Neural progenitor cell (in vitro differentiated cells): ENCODE data around the gene TMEM190. TPM values are rescaled to one million over a fixed set of nuclear protein-coding genes. Genes with fewer than 3 reads are reported as not detected.
"Not testable (repeated sequence)": the region's sequence is repeated elsewhere in the genome, so short reads cannot be mapped to it uniquely, and the experiment has no call there.

Experiments
- DNase-seq: peaks from one replicate; pipeline ENCODE4 v3.0.0-alpha.2; 2016; ENCODE audit warnings: low spot score
- H2AFZ ChIP-seq: fragments of 200-600 bp; sonication (generic); replicated peaks from 2 replicates; pipeline ENCODE4 v1.6.1; 2016; ENCODE audit warnings: antibody characterized with exemption
- H3F3A ChIP-seq: fragments of 200-600 bp; sonication (generic); 2 replicates; pipeline ENCODE4 v1.6.1; 2016; ENCODE audit warnings: antibody characterized with exemption, low read depth
- H3K27ac ChIP-seq: fragments of 200-600 bp; sonication (generic); 2 replicates; pipeline ENCODE4 v1.5.1; 2016; ENCODE audit warnings: mild to moderate bottlenecking
- H3K27me3 ChIP-seq: fragments of 200-600 bp; sonication (generic); 2 replicates; pipeline ENCODE4 v1.6.1; 2016; ENCODE audit warnings: mild to moderate bottlenecking, moderate library complexity
- H3K36me3 ChIP-seq: fragments of 200-600 bp; sonication (generic); 2 replicates; pipeline ENCODE4 v1.5.1; 2016
- H3K4me1 ChIP-seq: fragments of 200-600 bp; sonication (generic); 2 replicates; pipeline ENCODE4 v1.6.1; 2016; ENCODE audit warnings: mixed run types
- H3K4me2 ChIP-seq: fragments of 200-600 bp; sonication (generic); 2 replicates; pipeline ENCODE4 v1.6.1; 2016
- H3K4me3 ChIP-seq: fragments of 200-600 bp; sonication (generic); 2 replicates; pipeline ENCODE4 v1.5.1; 2016
- H3K79me2 ChIP-seq: fragments of 200-600 bp; sonication (generic); 2 replicates; pipeline ENCODE4 v1.6.1; 2016; ENCODE audit warnings: low read depth
- H3K9ac ChIP-seq: fragments of 200-600 bp; sonication (generic); 2 replicates; pipeline ENCODE4 v1.6.1; 2016
- H3K9me3 ChIP-seq: fragments of 200-600 bp; sonication (generic); 2 replicates; pipeline ENCODE4 v1.5.1; 2016; ENCODE audit warnings: low read depth
- H4K20me1 ChIP-seq: fragments of 200-600 bp; sonication (generic); 2 replicates; pipeline ENCODE4 v1.6.1; 2016; ENCODE audit warnings: low read depth
- H3K27ac Mint-ChIP-seq: 3 replicates; pipeline ENCODE4 v1.8.0; 2021; ENCODE audit warnings: mixed read lengths
- H3K27me3 Mint-ChIP-seq: 2 replicates; pipeline ENCODE4 v1.8.0; 2022; ENCODE audit warnings: low read depth, mild to moderate bottlenecking, inconsistent platforms, moderate library complexity, mixed read lengths; ENCODE audit not compliant: insufficient read depth
- H3K36me3 Mint-ChIP-seq: 3 replicates; pipeline ENCODE4 v1.8.0; 2021; ENCODE audit warnings: mixed read lengths
- H3K4me1 Mint-ChIP-seq: 3 replicates; pipeline ENCODE4 v1.8.0; 2021; ENCODE audit warnings: mixed read lengths
- H3K4me3 Mint-ChIP-seq: 3 replicates; pipeline ENCODE4 v1.8.0; 2021; ENCODE audit warnings: mild to moderate bottlenecking, moderate library complexity, mixed read lengths
- H3K9me3 Mint-ChIP-seq: 3 replicates; pipeline ENCODE4 v1.8.0; 2020; ENCODE audit warnings: mixed read lengths
- EZH2 ChIP-seq: fragments of 200-600 bp; sonication (generic); IDR thresholded peaks from 2 replicates; pipeline ENCODE4 v1.6.1; 2017; ENCODE audit warnings: antibody characterized with exemption, mild to moderate bottlenecking, moderate library complexity
- EZH2phosphoT487 ChIP-seq: fragments of 200-600 bp; sonication (generic); IDR thresholded peaks from 2 replicates; pipeline ENCODE4 v1.6.1; 2017; ENCODE audit warnings: antibody characterized with exemption
- total RNA-seq: library from RNA; depleted of rRNA; stranded (reverse); fragments of >200 nt; gene quantifications from 2 replicates; pipeline ENCODE4 v1.2.3, GENCODE V29; 2015; ENCODE audit warnings: low replicate concordance
- TF ChIP-seq, protein P1 (sequence below): fragments of 200-600 bp; sonication (generic); IDR thresholded peaks from 2 replicates; pipeline ENCODE4 v1.5.1; 2017; ENCODE audit warnings: antibody characterized with exemption, mild to moderate bottlenecking

TMEM190 gene
- total RNA-seq: not detected in 2 replicates

- peaks cover 25% of the 10 kb centered on the region for H3K27me3 Mint-ChIP-seq
- H3K27ac Mint-ChIP-seq: no peak within 1 kb of the TSS
- peaks cover 42% of the 10 kb centered on the region for H3K4me1 ChIP-seq
- no peak within 1 kb of the TSS for H3K9ac ChIP-seq
- peak within 1 kb of the TSS; percentile 39 for H3K4me3 ChIP-seq
- peak within 1 kb of the TSS; percentile 84 for H3K4me2 ChIP-seq
- no peaks in the 10 kb centered on the region for H4K20me1 ChIP-seq
- no peaks in the 10 kb centered on the region for H3K36me3 Mint-ChIP-seq
- no peak within 1 kb of the TSS for H3K4me3 Mint-ChIP-seq
- H3K79me2 ChIP-seq: no peaks in the 10 kb centered on the region
- H3K36me3 ChIP-seq: no peaks in the 10 kb centered on the region
- H3K4me1 Mint-ChIP-seq: peaks cover 24% of the 10 kb centered on the region
- H2AFZ ChIP-seq: peak within 1 kb of the TSS; percentile 73
- peak; percentile 46 for DNase-seq
- no peaks in the 10 kb centered on the region for H3K9me3 Mint-ChIP-seq
- TF ChIP-seq EZH2: peak; percentile 33
- TF ChIP-seq, protein P1, sequence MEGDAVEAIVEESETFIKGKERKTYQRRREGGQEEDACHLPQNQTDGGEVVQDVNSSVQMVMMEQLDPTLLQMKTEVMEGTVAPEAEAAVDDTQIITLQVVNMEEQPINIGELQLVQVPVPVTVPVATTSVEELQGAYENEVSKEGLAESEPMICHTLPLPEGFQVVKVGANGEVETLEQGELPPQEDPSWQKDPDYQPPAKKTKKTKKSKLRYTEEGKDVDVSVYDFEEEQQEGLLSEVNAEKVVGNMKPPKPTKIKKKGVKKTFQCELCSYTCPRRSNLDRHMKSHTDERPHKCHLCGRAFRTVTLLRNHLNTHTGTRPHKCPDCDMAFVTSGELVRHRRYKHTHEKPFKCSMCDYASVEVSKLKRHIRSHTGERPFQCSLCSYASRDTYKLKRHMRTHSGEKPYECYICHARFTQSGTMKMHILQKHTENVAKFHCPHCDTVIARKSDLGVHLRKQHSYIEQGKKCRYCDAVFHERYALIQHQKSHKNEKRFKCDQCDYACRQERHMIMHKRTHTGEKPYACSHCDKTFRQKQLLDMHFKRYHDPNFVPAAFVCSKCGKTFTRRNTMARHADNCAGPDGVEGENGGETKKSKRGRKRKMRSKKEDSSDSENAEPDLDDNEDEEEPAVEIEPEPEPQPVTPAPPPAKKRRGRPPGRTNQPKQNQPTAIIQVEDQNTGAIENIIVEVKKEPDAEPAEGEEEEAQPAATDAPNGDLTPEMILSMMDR: no peak
- peaks cover 65% of the 10 kb centered on the region for H3K27me3 ChIP-seq
- H3K9me3 ChIP-seq: no peaks in the 10 kb centered on the region
- H3F3A ChIP-seq: peaks cover 30% of the 10 kb centered on the region
- H3K27ac ChIP-seq: no peak within 1 kb of the TSS
These were observed at the start of gene TMEM190 for GRCh38 chr19:55376241-55376933. TMEM190 (plus strand) TSS chr19:55376826; CDS start chr19:55376854, 28 bp downstream.

GRCh38 chr19:55328774-55329318, 47.8 kb upstream of the TMEM190 start:
- H3F3A ChIP-seq, H3K36me3 Mint-ChIP-seq, H3K36me3 ChIP-seq, H3K4me1 Mint-ChIP-seq, DNase-seq, H3K4me3 ChIP-seq, H4K20me1 ChIP-seq, H3K9ac ChIP-seq, H3K79me2 ChIP-seq, H3K27ac ChIP-seq, H3K9me3 Mint-ChIP-seq, H2AFZ ChIP-seq, H3K4me1 ChIP-seq, H3K4me3 Mint-ChIP-seq, H3K4me2 ChIP-seq, H3K27me3 ChIP-seq, H3K27ac Mint-ChIP-seq, H3K9me3 ChIP-seq: not testable (repeated sequence)
- H3K27me3 Mint-ChIP-seq: peaks cover 11% of the 10 kb centered on the region

DNA sequence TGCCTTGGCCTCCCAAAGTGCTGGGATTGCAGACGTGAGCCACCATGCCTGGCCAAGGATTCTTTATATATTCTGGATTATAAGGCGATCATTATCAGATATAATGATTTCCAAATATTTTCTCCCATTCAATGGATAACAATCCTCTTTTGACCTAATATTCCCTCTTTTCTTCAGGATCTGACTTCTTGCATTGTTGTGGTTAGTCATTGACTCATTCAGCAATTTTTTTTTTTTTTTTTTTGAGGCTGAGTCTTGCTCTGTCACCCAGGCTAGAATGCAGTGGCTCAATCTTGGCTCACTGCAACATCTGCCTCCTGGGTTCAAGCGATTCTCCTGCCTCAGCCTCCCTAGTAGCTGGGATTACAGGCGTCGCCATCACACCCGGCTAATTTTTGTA, 46.8 kb upstream of the TMEM190 start:
- H3K4me3 ChIP-seq, H4K20me1 ChIP-seq, H2AFZ ChIP-seq, H3K36me3 ChIP-seq, H3K9me3 ChIP-seq, H3K27ac ChIP-seq, H3K9ac ChIP-seq, H3K4me2 ChIP-seq, H3K4me1 ChIP-seq, H3F3A ChIP-seq, H3K9me3 Mint-ChIP-seq, H3K79me2 ChIP-seq, H3K36me3 Mint-ChIP-seq, H3K27me3 ChIP-seq, H3K27ac Mint-ChIP-seq, DNase-seq, H3K4me3 Mint-ChIP-seq, H3K27me3 Mint-ChIP-seq, H3K4me1 Mint-ChIP-seq: not testable (repeated sequence)

GRCh38 chr19:55333870-55334269, 42.8 kb upstream of the TMEM190 start:
- H2AFZ ChIP-seq: no peak overlapping the region
- H3K4me2 ChIP-seq: no peak overlapping the region
- no peaks in the 10 kb centered on the region for H4K20me1 ChIP-seq
- no peak overlapping the region for H3K9ac ChIP-seq
- no peak overlapping the region for H3K4me3 ChIP-seq
- H3K4me3 Mint-ChIP-seq: no peak overlapping the region
- peaks cover 16% of the 10 kb centered on the region for H3K27me3 Mint-ChIP-seq
- no peak overlapping the region for H3K27ac Mint-ChIP-seq
- H3K4me1 Mint-ChIP-seq: peaks cover 12% of the 10 kb centered on the region
- no peaks in the 10 kb centered on the region for H3K27me3 ChIP-seq
- no peaks in the 10 kb centered on the region for H3K36me3 ChIP-seq
- H3K9me3 ChIP-seq: no peaks in the 10 kb centered on the region
- H3F3A ChIP-seq: peaks cover 8% of the 10 kb centered on the region
- H3K27ac ChIP-seq: no peak overlapping the region
- H3K9me3 Mint-ChIP-seq: peaks cover 2% of the 10 kb centered on the region
- no peak for DNase-seq
- TF ChIP-seq EZH2 (no peak), EZH2phosphoT487 (no peak)
- TF ChIP-seq, protein P1: no peak
- no peaks in the 10 kb centered on the region for H3K4me1 ChIP-seq
- no peaks in the 10 kb centered on the region for H3K79me2 ChIP-seq
- H3K36me3 Mint-ChIP-seq: no peaks in the 10 kb centered on the region
